Spleen (tissue), 7 donors: ENCODE measurements around the gene LGALS12.

Experiments
- POLR2A ChIP-seq, 3 donors: fragments of 450-650 bp; IDR thresholded peaks; one replicate each; pipeline ENCODE4 v1.5.1; 2017; ENCODE audit warnings: antibody characterized with exemption in 3 of 3, mild to moderate bottlenecking in 1 of 3
- POLR2AphosphoS5 ChIP-seq, 3 donors: sonication (generic); formaldehyde crosslinking; IDR thresholded peaks; one replicate each; pipeline ENCODE4 v1.5.1; 2017; ENCODE audit warnings: antibody characterized with exemption in 3 of 3
- TF ChIP-seq, protein P1 (sequence below), 11 experiments: fragments of 200-600 bp in 7 of 11; fragments of 450-650 bp in 4 of 11; sonication (generic) in 4 of 11; IDR thresholded peaks in 8 of 11; conservative IDR thresholded peaks in 3 of 11; 1 replicate in 7 of 11; 2 replicates in 4 of 11; pipeline versions ENCODE4 v1.4.0 to v1.8.0; 2016 to 2021; ENCODE audit warnings: antibody characterized with exemption in 11 of 11, inconsistent platforms in 4 of 11, mild to moderate bottlenecking in 1 of 11
- donor health status: DM: no; HTN: no; CAD: no; lungs with moderate emphysema.
- donor health status: DM: no; HTN: no; CAD: no.
- donor health status: DM: no; HTN: no; CAD: no.

DNA sequence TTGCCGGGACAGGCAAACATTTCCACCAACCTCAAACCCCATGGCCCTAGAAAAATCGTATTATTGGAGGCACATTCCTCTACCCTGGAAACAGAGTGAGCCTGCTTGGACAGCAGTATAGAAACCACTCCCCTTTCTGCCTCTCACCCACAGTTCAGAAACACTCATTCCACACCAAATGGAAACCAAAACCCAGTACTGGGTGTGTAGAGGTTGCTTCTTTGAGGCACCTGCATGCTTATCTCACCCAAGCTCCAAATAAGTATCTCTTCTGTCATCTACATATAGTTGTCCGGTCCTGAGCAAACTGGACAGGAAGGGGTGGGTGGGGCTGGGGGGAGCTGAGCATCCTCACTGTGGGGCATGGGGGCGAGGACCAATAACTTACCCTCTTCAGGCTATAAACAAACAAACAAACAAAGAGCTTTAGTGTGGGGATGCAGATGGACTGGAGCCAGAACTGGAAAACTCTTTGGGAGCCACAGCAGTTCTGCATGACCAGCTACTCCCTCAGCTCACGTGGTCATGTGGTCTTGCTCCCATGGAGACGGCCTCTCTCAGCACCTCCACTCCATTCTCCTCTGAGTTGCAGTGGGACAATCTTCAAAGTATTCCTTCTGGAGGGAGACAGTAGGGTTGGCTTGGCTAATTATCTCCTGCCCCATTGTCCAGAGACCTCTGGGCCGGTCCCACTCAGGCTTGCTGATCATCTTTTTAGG is 58.3 kb downstream of the LGALS12 start:
- TF ChIP-seq POLR2A (IDR thresholded peaks at IDR 0.05) = no peak
- TF ChIP-seq, protein P1, sequence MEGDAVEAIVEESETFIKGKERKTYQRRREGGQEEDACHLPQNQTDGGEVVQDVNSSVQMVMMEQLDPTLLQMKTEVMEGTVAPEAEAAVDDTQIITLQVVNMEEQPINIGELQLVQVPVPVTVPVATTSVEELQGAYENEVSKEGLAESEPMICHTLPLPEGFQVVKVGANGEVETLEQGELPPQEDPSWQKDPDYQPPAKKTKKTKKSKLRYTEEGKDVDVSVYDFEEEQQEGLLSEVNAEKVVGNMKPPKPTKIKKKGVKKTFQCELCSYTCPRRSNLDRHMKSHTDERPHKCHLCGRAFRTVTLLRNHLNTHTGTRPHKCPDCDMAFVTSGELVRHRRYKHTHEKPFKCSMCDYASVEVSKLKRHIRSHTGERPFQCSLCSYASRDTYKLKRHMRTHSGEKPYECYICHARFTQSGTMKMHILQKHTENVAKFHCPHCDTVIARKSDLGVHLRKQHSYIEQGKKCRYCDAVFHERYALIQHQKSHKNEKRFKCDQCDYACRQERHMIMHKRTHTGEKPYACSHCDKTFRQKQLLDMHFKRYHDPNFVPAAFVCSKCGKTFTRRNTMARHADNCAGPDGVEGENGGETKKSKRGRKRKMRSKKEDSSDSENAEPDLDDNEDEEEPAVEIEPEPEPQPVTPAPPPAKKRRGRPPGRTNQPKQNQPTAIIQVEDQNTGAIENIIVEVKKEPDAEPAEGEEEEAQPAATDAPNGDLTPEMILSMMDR (IDR thresholded peaks at IDR 0.05 in 8 of 11, conservative IDR thresholded peaks at IDR 0.05 in 3 of 11) = no peak
- TF ChIP-seq POLR2AphosphoS5 (IDR thresholded peaks at IDR 0.05) = no peak
